Muscle of leg (tissue), 11 donors: Measurements from ENCODE around the gene TMEM54. TPM values are rescaled to one million over a fixed set of nuclear protein-coding genes. Genes with fewer than 3 reads are reported as not detected.

Source experiments
- DNase-seq: peaks from one replicate; pipeline ENCODE4 v3.0.0; 2013
- H3K27ac ChIP-seq: one replicate; pipeline ENCODE4 v1.5.1; 2013; ENCODE audit warnings: mild to moderate bottlenecking, low read length, control low read depth
- H3K27me3 ChIP-seq: one replicate; pipeline ENCODE4 v1.6.1; 2013; ENCODE audit warnings: low read length; ENCODE audit not compliant: control insufficient read depth, insufficient read depth
- H3K36me3 ChIP-seq: one replicate; pipeline ENCODE4 v1.6.1; 2013; ENCODE audit warnings: low read length; ENCODE audit not compliant: control insufficient read depth, insufficient read depth
- H3K4me1 ChIP-seq: one replicate; pipeline ENCODE4 v1.6.1; 2013; ENCODE audit warnings: low read length; ENCODE audit not compliant: control insufficient read depth, insufficient read depth
- H3K4me3 ChIP-seq: one replicate; pipeline ENCODE4 v1.5.1; 2013; ENCODE audit warnings: low read length, control low read depth
- H3K9me3 ChIP-seq: replicated peaks from 2 replicates; pipeline ENCODE4 v1.6.1; 2013; ENCODE audit warnings: low read depth, low read length; ENCODE audit not compliant: control insufficient read depth
- WGBS: methylation state at CpG from one replicate; pipeline ENCODE4 v1.1.5; 2013; ENCODE audit warnings: missing lambda C conversion rate; ENCODE audit not compliant: insufficient coverage; 5-methylcytosine and 5-hydroxymethylcytosine counted together
- polyA plus RNA-seq, 8 donors: library from polyadenylated mRNA; unstranded; fragments of 120-200 nt; gene quantifications; one replicate each; pipeline versions ENCODE4 v1.2.1 to v1.2.3, GENCODE V29; 2013; ENCODE audit warnings: inconsistent platforms in 1 of 8, low replicate concordance in 1 of 8; ENCODE audit not compliant: insufficient read length in 8 of 8, insufficient read depth in 1 of 8
- total RNA-seq: library from RNA; stranded (reverse); fragments of 120-200 nt; gene quantifications from one replicate; pipeline ENCODE4 v1.2.4, GENCODE V29; 2013

The TMEM54 gene
- total and polyA plus RNA-seq, 9 donors, result 4.7 to 12.2 (median 6.1) TPM

DNA sequence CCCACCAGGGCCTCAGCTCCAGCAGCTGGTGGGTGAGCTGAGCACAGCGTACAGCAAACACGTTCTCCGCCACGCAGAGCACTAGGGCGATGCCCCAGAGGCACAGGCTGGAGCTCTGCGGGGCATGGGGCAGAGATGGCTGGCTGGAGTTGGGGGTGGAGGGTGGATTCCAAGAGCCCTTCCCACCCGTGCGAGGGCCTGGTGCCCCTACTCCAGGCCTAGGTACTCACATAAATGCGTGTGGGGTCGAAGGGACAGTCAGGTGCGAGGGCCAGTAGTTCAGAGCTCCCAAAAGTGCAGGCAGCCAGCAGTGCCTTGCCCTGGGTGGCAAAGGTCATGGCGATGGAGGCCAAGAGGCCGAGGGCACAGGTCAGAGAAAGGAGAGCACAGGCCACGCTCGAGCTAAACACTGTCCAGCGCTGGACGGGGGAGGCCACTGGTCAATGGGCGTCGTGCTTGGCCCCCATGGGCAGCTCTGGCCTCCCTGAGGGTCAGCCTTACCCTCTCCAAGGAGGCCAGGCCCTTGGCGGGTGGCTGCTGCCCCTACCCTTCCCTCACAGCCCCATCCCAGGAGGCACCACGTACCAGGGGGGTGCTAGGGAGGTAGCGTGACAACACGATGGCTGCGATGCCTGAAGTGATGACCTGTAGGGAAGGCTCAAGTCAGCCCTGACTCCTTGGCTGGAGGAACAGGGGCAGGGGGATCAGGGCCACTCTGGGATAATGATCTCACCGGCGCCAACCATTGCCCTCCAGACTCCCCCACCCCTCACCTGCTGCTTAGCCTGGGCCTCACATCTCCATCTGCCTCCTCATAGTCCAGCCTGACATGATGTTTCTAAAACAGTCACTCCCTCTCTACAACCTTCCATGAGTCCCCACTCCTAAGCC, 5.6 kb downstream of the TMEM54 start:
- 79% methylated on average over 18 of the region's 26 CpGs for WGBS

DNA sequence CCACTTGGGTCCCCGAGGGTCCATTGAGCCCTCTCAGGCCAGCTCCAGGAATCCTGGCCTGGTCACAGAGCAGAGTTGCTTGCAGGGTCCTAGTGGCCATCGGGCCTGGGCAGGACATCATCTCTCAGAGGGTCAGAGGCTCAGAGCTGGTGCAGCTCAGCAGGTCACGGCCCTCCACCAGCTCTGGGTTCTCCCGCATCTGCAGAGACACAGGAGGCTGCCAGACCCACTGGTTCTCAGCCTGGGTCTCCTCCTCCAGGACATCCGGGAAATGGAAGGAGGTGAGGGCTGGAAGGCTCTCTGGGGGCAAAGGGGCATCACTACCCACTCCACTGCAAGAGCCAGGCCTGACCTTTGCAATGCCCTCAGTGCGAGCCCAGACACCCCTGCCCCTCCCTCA, 6.5 kb downstream of the TMEM54 start:
- Histone ChIP-seq H3K4me3 (no peak overlapping the region), H3K4me1 (peaks cover 10% of the 10 kb centered on the region), H3K36me3 (no peaks in the 10 kb centered on the region), H3K9me3 (no peaks in the 10 kb centered on the region), H3K27me3 (peaks cover 51% of the 10 kb centered on the region), H3K27ac (no peak overlapping the region)
- no peak for DNase-seq
- WGBS, result 36% methylated on average over 3 of the region's 6 CpGs

More for the DNA sequence above, 5.6 kb downstream of the TMEM54 start:
- Histone ChIP-seq H3K4me3 (no peak overlapping the region), H3K27ac (no peak overlapping the region), H3K36me3 (no peaks in the 10 kb centered on the region), H3K4me1 (peaks cover 15% of the 10 kb centered on the region), H3K9me3 (no peaks in the 10 kb centered on the region), H3K27me3 (peaks cover 60% of the 10 kb centered on the region)
- DNase-seq, result no peak

DNA sequence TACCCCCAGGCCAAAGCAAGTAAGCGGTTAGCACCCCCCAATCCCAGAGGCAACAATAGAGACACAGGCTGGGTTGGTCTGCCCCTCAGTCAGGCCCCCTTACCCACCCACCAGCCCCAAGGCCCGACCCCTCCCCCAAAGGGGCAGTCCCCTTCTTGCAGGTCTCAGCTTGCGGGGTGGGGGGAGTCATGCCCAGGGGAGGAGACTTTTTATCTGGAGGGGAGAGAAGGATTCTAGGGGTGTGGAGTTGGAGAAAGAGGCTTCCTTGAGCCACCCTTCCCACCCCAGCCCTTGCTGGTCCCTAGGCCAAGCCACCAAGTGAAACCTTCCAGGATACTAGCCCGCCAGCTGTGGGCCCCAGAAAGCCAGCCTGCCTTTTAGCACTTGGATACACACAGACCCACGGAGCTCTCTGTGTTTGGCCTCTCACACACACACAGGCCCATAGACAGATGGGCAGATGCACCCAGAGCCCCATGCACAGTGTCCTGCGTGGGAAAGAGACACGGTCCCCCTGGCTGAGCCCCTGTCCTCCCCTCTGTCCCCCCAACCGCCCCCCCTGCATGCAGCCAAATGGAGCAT, 7.1 kb downstream of the TMEM54 start:
- H3K4me3 ChIP-seq, result peak overlapping the region; percentile 50
- 46% methylated on average over 2 of the region's 8 CpGs for WGBS

DNA sequence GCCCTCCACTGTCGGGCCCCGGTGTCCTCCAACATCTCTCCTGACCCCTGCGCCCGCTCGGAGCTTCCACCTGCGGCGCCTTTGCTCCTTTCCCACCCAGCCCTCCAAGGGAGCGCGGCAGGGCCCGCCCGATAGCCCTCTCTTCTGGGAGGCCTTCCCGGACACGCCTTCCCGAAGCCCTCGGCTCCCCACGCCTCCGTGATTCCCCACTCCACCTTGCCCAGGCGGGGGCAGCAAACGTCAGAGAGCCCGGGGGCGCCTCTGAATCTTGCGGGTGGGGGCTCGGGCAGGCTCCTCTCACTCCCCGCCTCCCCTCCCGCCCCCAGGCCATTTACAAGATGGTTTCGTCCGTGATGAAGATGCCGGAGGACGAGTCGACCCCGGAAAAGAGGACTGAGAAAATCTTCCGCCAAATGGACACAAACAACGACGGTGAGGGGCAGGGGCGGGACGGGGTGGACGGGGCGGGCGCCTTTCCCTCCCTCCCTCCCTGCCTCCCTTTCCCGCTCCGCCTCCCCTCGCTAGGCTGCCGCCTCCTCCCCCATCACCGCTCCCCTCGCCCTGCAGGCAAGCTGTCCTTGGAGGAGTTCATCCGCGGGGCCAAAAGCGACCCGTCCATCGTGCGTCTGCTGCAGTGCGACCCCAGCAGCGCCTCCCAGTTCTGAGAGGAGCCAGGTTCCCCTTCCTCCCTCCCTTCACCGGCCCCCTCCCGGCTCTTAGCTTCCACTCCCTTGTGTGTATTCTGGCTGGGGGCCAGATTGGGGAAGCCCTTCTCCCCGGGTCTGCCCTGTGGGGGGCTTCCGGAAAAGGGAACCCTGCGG, 7.8 kb downstream of the TMEM54 start:
- under 1% methylated on average over 31 of the region's 58 CpGs for WGBS
- H3K27me3 ChIP-seq, result peaks cover 45% of the 10 kb centered on the region
- no peaks in the 10 kb centered on the region for H3K9me3 ChIP-seq
- DNase-seq, result peak; percentile 80
- H3K4me3 ChIP-seq, result peak overlapping the region; percentile 50
- no peaks in the 10 kb centered on the region for H3K36me3 ChIP-seq
- peak overlapping the region; percentile 13 for H3K27ac ChIP-seq
- peaks cover 10% of the 10 kb centered on the region for H3K4me1 ChIP-seq

More for the DNA sequence above, 7.1 kb downstream of the TMEM54 start:
- Histone ChIP-seq H3K9me3 (no peaks in the 10 kb centered on the region), H3K27me3 (peaks cover 50% of the 10 kb centered on the region), H3K36me3 (no peaks in the 10 kb centered on the region), H3K27ac (no peak overlapping the region), H3K4me1 (peaks cover 10% of the 10 kb centered on the region)
- no peak for DNase-seq

DNA sequence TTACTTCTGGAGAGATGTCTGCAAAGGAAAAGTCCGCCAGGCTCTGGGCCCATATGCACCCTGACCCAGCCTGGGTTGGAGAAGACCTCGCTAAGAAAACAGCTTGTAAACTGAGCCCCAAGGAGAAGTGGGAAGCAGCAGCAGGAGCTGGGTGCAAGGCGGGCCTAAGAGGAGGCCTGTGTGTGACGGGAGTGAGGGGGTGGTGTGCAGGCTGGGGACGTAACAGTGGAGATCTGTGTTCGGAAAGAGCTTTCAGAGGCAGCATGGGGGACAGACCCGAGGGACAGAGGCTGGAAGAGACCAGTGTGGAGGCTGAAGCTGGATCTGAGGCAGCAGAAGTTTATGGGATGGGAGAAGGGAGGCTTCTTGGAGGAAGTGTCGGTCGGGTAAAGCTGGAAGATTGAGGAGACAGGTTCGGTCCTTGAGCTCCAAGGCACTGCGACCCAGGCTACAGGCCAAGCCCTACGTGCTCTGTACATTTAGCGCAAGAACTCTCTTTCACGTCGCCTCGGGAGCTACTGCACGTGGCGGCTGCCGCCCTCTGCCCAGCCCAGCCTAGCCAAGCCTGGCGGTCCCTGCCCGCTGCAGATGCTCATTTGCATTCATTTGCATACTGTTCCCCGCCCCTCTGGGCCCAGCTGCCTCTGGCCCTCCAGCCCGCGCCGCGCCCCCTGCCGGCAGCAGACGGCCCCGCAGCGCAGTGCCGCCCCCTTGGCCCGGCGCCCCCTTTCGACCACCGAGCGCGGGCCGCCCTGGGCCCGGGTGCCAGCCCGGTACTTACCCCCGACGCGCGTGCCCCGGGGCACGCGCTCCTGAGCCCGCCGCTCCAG, 8.6 kb downstream of the TMEM54 start:
- Histone ChIP-seq H3K4me1 (peaks cover 10% of the 10 kb centered on the region), H3K9me3 (no peaks in the 10 kb centered on the region), H3K4me3 (peak overlapping the region; percentile 50), H3K36me3 (no peaks in the 10 kb centered on the region), H3K27ac (no peak overlapping the region), H3K27me3 (peaks cover 48% of the 10 kb centered on the region)
- WGBS, result 10% methylated on average over 49 of the region's 49 CpGs
- DNase-seq, result peak; percentile 50

DNA sequence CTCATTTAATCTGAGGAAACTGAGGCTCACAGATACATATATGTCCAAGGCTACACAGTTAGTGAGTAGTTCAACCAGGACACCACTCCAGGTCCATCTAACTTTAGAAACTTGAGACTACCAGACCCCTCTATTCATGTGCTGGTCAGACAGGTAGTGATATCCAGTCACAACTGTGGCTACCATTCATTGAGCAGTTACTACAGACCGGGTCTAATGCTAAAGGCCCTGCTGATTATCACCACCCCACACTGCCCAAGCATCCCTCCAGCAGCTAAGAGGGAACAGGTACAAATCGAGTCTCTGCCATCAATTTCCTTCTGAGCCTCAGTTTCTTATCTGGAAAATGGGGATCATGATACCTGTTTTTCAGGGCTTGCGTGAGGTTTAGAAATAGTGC, 9.6 kb downstream of the TMEM54 start:
- no peak overlapping the region for H3K27ac ChIP-seq
- H3K4me1 ChIP-seq, result peaks cover 11% of the 10 kb centered on the region
- no peaks in the 10 kb centered on the region for H3K9me3 ChIP-seq
- 100% methylated on average over 1 of the region's 3 CpGs for WGBS
- H3K27me3 ChIP-seq, result peaks cover 58% of the 10 kb centered on the region
- H3K36me3 ChIP-seq, result no peaks in the 10 kb centered on the region
- no peak for DNase-seq
- no peak overlapping the region for H3K4me3 ChIP-seq

DNA sequence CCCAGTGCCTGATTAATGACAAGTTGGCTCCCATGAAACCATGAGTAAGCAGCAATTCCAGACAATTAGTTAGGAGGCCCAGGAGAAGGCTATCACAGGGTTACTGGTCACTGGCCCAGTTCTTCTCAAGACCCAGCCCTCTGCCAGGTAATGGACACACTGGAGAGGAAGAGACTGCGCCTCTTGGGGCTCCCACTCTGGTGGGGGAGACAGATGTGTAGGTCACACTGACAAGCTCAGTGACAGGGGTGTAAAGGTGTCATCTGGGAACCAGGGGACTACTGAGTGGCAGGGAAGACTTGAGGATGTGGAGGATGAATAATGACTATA, 10.0 kb downstream of the TMEM54 start:
- no peak for DNase-seq
- H3K4me3 ChIP-seq, result no peak overlapping the region
- peaks cover 59% of the 10 kb centered on the region for H3K27me3 ChIP-seq
- no peaks in the 10 kb centered on the region for H3K9me3 ChIP-seq
- H3K27ac ChIP-seq, result no peak overlapping the region
- WGBS, result 100% methylated on average over 1 of the region's 1 CpG
- peaks cover 12% of the 10 kb centered on the region for H3K4me1 ChIP-seq
- no peaks in the 10 kb centered on the region for H3K36me3 ChIP-seq

DNA sequence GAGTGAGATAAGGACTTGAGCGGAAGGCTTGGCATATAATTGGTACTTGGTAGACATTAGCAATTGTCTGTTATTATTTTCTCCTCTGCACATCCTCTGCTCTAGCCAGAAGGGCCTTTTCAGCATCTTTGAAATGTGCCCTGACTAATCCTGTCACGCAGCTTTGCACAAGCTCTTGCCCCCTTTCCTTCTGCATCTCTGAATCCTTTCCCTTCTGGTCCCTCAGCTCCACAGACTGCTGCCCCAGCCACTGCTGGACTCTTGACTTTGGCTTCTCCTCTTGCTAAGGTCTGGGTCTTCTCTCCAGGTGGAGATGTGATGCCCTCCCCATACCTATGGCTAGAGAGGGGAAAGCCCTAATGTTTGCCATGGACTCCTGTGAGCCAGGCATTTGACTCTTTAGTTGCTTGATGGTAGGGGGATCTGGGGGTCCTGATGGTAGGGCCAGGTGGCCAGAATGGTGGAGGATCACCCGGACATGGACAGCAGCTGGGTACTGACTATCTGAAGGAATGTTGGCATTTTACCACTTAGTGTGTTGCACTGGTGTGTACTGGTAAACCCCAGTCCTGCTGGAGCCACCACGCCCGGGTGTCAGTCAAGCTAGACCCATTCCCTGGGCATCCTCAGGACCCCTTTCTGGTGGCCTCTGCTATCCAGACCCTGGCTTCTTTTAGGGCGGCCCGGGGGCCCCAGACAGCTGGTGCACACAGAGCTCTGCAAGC, 10.5 kb downstream of the TMEM54 start:
- 80% methylated on average over 6 of the region's 7 CpGs for WGBS
- Histone ChIP-seq H3K27ac (no peak overlapping the region), H3K4me3 (no peak overlapping the region), H3K27me3 (peaks cover 61% of the 10 kb centered on the region), H3K4me1 (peaks cover 17% of the 10 kb centered on the region), H3K36me3 (no peaks in the 10 kb centered on the region), H3K9me3 (no peaks in the 10 kb centered on the region)
- no peak for DNase-seq

DNA sequence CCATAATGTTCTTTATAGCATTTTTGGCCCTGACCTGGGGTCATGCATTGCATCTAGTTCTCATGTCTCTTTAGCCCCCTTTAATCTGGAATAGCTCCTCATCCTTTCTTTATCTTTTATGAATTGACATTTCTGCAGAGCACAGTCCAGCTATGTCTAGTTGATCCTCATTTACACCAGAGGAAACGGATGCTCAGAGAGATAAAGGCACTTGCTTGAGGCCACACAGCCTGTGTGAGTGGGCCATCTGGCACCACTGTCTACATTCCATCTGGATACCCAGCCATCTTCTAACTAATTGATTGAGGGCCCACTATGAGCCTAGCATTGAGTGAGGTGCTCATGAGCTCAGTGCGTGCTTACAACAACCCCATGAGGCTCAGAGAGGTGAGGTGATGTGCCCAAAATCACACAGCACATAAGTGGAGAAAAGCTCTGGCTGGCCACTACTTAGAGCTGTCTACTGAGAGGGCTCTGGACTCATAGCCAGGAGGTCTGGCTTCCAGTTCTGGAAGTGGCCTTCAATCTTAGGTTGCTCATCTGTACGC, 11.4 kb downstream of the TMEM54 start:
- H3K9me3 ChIP-seq, result no peaks in the 10 kb centered on the region
- H3K36me3 ChIP-seq, result no peaks in the 10 kb centered on the region
- WGBS, result 100% methylated on average over 1 of the region's 3 CpGs
- peaks cover 17% of the 10 kb centered on the region for H3K4me1 ChIP-seq
- no peak for DNase-seq
- H3K27me3 ChIP-seq, result peaks cover 67% of the 10 kb centered on the region
- no peak overlapping the region for H3K4me3 ChIP-seq
- no peak overlapping the region for H3K27ac ChIP-seq
